GM12878 (cell line): ENCODE data around the gene DOCK2. TPM values are rescaled to one million over a fixed set of nuclear protein-coding genes. Genes with fewer than 3 reads are reported as not detected.

ENCODE experiments used
- ATAC-seq: fragments of 200-7000 bp; cut with Tn5 transposase; 3 replicates; pipeline ENCODE4 v1.9.1; 2020; ENCODE audit warnings: mild to moderate bottlenecking, moderate library complexity
- BruUV-seq: library from RNA; stranded (reverse); fragments of 400-500 nt; replicated peaks from 2 replicates; lab custom pipeline; 2021; lab: Mats Ljungman, UMichigan
- CTCF ChIA-PET: fragments of 300-600 bp; sonication (Branson Sonifier 250); formaldehyde crosslinking; extraction: SDS; loops from one replicate; lab custom pipeline; 2021; ENCODE audit warnings: inconsistent platforms; lab: Yijun Ruan, JAX
- POLR2A ChIA-PET: fragments of 350-600 bp; formaldehyde crosslinking; extraction: SDS; loops from one replicate; lab custom pipeline; 2021; ENCODE audit warnings: inconsistent platforms; lab: Charles Lee
- RAD21 ChIA-PET: fragments of 300-600 bp; sonication (Branson Sonifier 250); formaldehyde crosslinking; loops from one replicate; lab custom pipeline; 2023; ENCODE audit warnings: antibody characterized with exemption; ENCODE audit not compliant: unreplicated experiment; lab: Charles Lee
- SMC1A ChIA-PET: fragments of 300-600 bp; sonication (Branson Sonifier 250); formaldehyde crosslinking; loops from one replicate; lab custom pipeline; 2023; ENCODE audit not compliant: unreplicated experiment, uncharacterized antibody; lab: Charles Lee
- DNase-seq: peaks from one replicate; pipeline ENCODE4 v3.0.0-alpha.2; 2011; ENCODE audit warnings: low read depth, low spot score
- FAIRE-seq: peaks from 3 replicates; lab custom pipeline; 2011; peaks lifted over from hg19 to GRCh38; lab: Jason Lieb, UNC
- H2AFZ ChIP-seq: 2 replicates; pipeline ENCODE4 v1.6.0; 2011; ENCODE audit warnings: low read depth, low read length, control low read depth; ENCODE audit not compliant: control insufficient read depth
- H3K27ac ChIP-seq: 2 replicates; pipeline ENCODE4 v1.5.1; 2011; ENCODE audit warnings: control low read depth; ENCODE audit not compliant: control insufficient read depth, insufficient read depth
- H3K27me3 ChIP-seq, 2 experiments: replicated peaks in 1 of 2; 2 replicates each; pipeline versions ENCODE4 v1.6.0 to v1.6.1; 2011; ENCODE audit warnings: low read length in 1 of 2; ENCODE audit not compliant: control insufficient read depth in 2 of 2, insufficient read depth in 2 of 2
- H3K36me3 ChIP-seq, 2 experiments: 2 replicates each; pipeline ENCODE4 v1.5.1; 2011; ENCODE audit warnings: low read length in 1 of 2; ENCODE audit not compliant: control insufficient read depth in 2 of 2, insufficient read depth in 2 of 2
- H3K4me1 ChIP-seq: 2 replicates; pipeline ENCODE4 v1.6.1; 2011; ENCODE audit warnings: mild to moderate bottlenecking, low read length, moderate library complexity, mixed read lengths; ENCODE audit not compliant: control insufficient read depth, insufficient read depth
- H3K4me2 ChIP-seq: 2 replicates; pipeline ENCODE4 v1.6.0; 2011; ENCODE audit warnings: control low read depth; ENCODE audit not compliant: control insufficient read depth, insufficient read depth
- H3K4me3 ChIP-seq: fragments of 200-600 bp; sonication (generic); 2 replicates; pipeline ENCODE4 v1.5.1; 2016
- H3K79me2 ChIP-seq: 2 replicates; pipeline ENCODE4 v1.6.0; 2011; ENCODE audit warnings: low read length; ENCODE audit not compliant: control insufficient read depth, insufficient read depth
- H3K9ac ChIP-seq: 2 replicates; pipeline ENCODE4 v1.8.0; 2011; ENCODE audit warnings: low read length, control low read depth, mixed read lengths; ENCODE audit not compliant: control insufficient read depth, insufficient read depth
- H3K9me3 ChIP-seq: replicated peaks from 3 replicates; pipeline ENCODE4 v1.5.1; 2011; ENCODE audit warnings: mild to moderate bottlenecking, low read length; ENCODE audit not compliant: control insufficient read depth, insufficient read depth
- H4K20me1 ChIP-seq: 2 replicates; pipeline ENCODE4 v1.6.0; 2011; ENCODE audit not compliant: control insufficient read depth, insufficient read depth
- ASH2L ChIP-seq: fragments of 300-600, 200-600 bp; sonication (generic); IDR thresholded peaks from 2 replicates; pipeline ENCODE4 v1.6.1; 2017; ENCODE audit warnings: low read depth, mild to moderate bottlenecking, borderline replicate concordance
- CHD4 ChIP-seq: fragments of 200-600 bp; sonication (generic); IDR thresholded peaks from 2 replicates; pipeline ENCODE4 v1.6.1; 2016; ENCODE audit warnings: mild to moderate bottlenecking
- DPF2 ChIP-seq: fragments of 450-650 bp; IDR thresholded peaks from 2 replicates; pipeline ENCODE4 v1.6.1; 2017; ENCODE audit warnings: mild to moderate bottlenecking
- EED ChIP-seq: sonication (generic); IDR thresholded peaks from 2 replicates; pipeline ENCODE4 v1.6.1; 2016; ENCODE audit warnings: antibody characterized with exemption, low read depth
- HDAC6 ChIP-seq: fragments of 200-600 bp; sonication (generic); IDR thresholded peaks from one replicate; pipeline ENCODE4 v1.8.0; 2017; ENCODE audit warnings: antibody characterized with exemption; ENCODE audit not compliant: unreplicated experiment
- IKZF2 ChIP-seq, 2 experiments: fragments of 450-650 bp; IDR thresholded peaks; 2 replicates each; pipeline ENCODE4 v1.6.1; 2017; ENCODE audit warnings: mild to moderate bottlenecking in 2 of 2, moderate library complexity in 2 of 2
- MEF2A ChIP-seq: IDR thresholded peaks from 2 replicates; pipeline ENCODE4 v1.6.1; 2011; ENCODE audit warnings: low read depth, mild to moderate bottlenecking, low read length, moderate library complexity; ENCODE audit not compliant: insufficient read depth
- MYC ChIP-seq: IDR thresholded peaks from 2 replicates; pipeline ENCODE4 v1.6.1; 2011; ENCODE audit warnings: mild to moderate bottlenecking, low read length, moderate library complexity, inconsistent platforms; ENCODE audit not compliant: insufficient read depth, insufficient replicate concordance, insufficient read length, severe bottlenecking
- NBN ChIP-seq: fragments of 450-650 bp; IDR thresholded peaks from 2 replicates; pipeline ENCODE4 v1.6.1; 2016
- POU2F2 ChIP-seq: IDR thresholded peaks from 3 replicates; pipeline ENCODE4 v1.6.1; 2011; ENCODE audit warnings: low read depth, mild to moderate bottlenecking, low read length, borderline replicate concordance
- SKIL ChIP-seq: fragments of 450-650 bp; IDR thresholded peaks from 2 replicates; pipeline ENCODE4 v1.6.1; 2017; ENCODE audit warnings: mild to moderate bottlenecking, low read depth, inconsistent platforms; ENCODE audit not compliant: poor library complexity, severe bottlenecking
- SPI1 ChIP-seq: IDR thresholded peaks from 2 replicates; pipeline ENCODE4 v1.6.1; 2011; ENCODE audit warnings: low read depth, mild to moderate bottlenecking, low read length, moderate library complexity, borderline replicate concordance; ENCODE audit not compliant: insufficient read depth
- SREBF2 ChIP-seq: IDR thresholded peaks from 2 replicates; pipeline ENCODE4 v1.6.1; 2012; ENCODE audit warnings: mild to moderate bottlenecking, low read length
- TCF3 ChIP-seq: IDR thresholded peaks from 2 replicates; pipeline ENCODE4 v1.6.1; 2012; ENCODE audit warnings: low read depth, mild to moderate bottlenecking, low read length, borderline replicate concordance; ENCODE audit not compliant: insufficient read depth
- USF1 ChIP-seq: IDR thresholded peaks from 2 replicates; pipeline ENCODE4 v1.6.1; 2011; ENCODE audit warnings: borderline replicate concordance, low read depth, mild to moderate bottlenecking, moderate library complexity, mixed read lengths, low read length; ENCODE audit not compliant: insufficient read depth; ENCODE audit errors: extremely low read length
- WGBS: methylation state at CpG from one replicate; pipeline ENCODE4 v1.1.6; 2016; ENCODE audit warnings: low lambda C conversion rate; ENCODE audit not compliant: insufficient replicate concordance, insufficient coverage; ENCODE audit errors: missing lambda C conversion rate; 5-methylcytosine and 5-hydroxymethylcytosine counted together
- in situ Hi-C: fragments of 300-500 bp; cut with MboI; formaldehyde crosslinking; loops from 9 replicates; pipeline ENCODE4 v1.14.3; 2018; ENCODE audit warnings: mixed read lengths
- intact Hi-C: fragments of 100-400 bp; cut with micrococcal nuclease; formaldehyde crosslinking; loops from one replicate; pipeline ENCODE4 v1.14.2; 2022; ENCODE audit not compliant: unreplicated experiment
- polyA plus RNA-seq, 11 experiments: library from polyadenylated mRNA; depleted of rRNA in 4 of 11; unstranded in 6 of 11; stranded (reverse) in 5 of 11; fragments of >200 nt; fragmentation: Nextera tagmentation in 4 of 11; fragmentation: Illumina TruSeq in 1 of 11; extraction: Ambion mirVana in 4 of 11; extraction: Trizol in 1 of 11; gene quantifications; 1 replicate in 1 of 11; 2 replicates in 10 of 11; pipeline versions ENCODE4 v1.2.1 to v1.2.3, GENCODE V29; 2011 to 2016; ENCODE audit warnings: inconsistent platforms in 2 of 11, missing spikeins in 2 of 11, low read depth in 1 of 11
- total RNA-seq, 4 experiments: library from RNA; depleted of rRNA in 3 of 4; stranded (reverse); fragments of >200 nt in 3 of 4; fragmentation: Illumina TruSeq in 1 of 4; extraction: Trizol in 1 of 4; gene quantifications; 2 replicates each; pipeline versions ENCODE4 v1.2.1 to v1.2.3, GENCODE V29; 2013 to 2021
- TF ChIP-seq, protein P1 (sequence below): fragments of 450-650 bp; IDR thresholded peaks from 2 replicates; pipeline ENCODE4 v1.6.1; 2016; ENCODE audit warnings: mild to moderate bottlenecking

The DOCK2 gene
- total and polyA plus RNA-seq, 10 of the 15 experiments (the other 5 are each of a cell fraction or from before 2014, with no cell fraction given), result 34.2 to 192 (median 118) TPM

- no peak for TF ChIP-seq MYC
- TF ChIP-seq CHD4, result no peak
- no peak for TF ChIP-seq HDAC6
- TF ChIP-seq USF1, result no peak
- peak; percentile 48; the same call in 1 of the 2 replicates for TF ChIP-seq SPI1
- TF ChIP-seq, all 136 proteins: peak for 10
These were observed 64.9 kb downstream of the DOCK2 start (continued) for GRCh38 chr5:169701910-169702451.

DNA sequence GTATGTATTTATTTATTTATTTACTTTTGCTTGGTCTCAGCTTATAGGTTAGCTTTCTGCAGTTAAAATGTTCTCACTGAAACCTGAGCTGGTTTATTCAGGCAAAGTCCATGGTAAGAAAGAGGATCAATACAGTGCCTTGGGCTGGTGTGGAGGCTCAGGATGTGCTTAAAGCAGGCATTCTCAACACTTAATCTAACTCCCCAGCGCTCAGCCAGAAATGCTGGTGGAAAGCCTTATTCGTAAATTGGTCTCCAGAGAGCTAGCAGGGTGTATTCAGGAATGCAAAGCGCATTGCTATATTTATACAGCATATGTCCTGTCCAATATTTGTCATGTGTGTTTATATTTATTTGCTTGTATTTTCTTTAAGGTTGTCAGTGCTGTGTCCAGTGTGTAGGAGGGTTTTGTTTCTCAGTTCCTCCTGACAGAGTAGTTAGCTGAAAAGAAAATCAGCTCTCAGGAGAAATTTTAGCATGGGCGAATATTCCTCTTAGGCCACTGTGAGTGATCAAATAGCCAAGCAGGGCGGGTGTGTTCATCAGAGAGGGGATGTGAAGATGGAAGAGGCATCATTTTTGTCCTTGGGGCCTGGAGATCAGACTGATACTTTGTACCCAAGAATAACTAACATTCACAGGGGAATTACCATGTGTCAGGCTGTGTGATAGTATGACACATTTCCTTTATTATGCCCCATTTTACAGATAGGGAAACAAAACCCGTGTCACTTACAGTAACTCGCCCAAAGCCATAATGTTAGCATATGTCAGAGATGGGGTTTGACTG lies 65.8 kb downstream of the DOCK2 start:
- Histone ChIP-seq H3K4me3 (no peak overlapping the region), H3K27ac (peak overlapping the region; percentile 89), H2AFZ (peak overlapping the region; percentile 34), H3K27me3 (no peaks in the 10 kb centered on the region), H3K9ac (peak overlapping the region; percentile 40; the same call in 1 of the 2 replicates), H3K4me2 (peak overlapping the region; percentile 64), H4K20me1 (no peaks in the 10 kb centered on the region), H3K9me3 (no peaks in the 10 kb centered on the region), H3K4me1 (peaks cover 51% of the 10 kb centered on the region), H3K79me2 (peaks cover 3% of the 10 kb centered on the region; the same call in 1 of the 2 replicates), H3K36me3 (peaks cover 32 to 41% of the 10 kb centered on the region in 2 experiments)
- POLR2A ChIA-PET, result interaction anchor here (0.8 to 1.9 kb wide), 12 partner anchors 13 to 135 kb away, joined by 3 to 10 read pairs (median 4); no protein-coding TSS in a partner anchor
- FAIRE-seq, result no peak
- ATAC-seq, result peak; percentile 88
- CTCF ChIA-PET, result interaction anchor here (0.7 to 3.6 kb wide), 19 partner anchors 13 to 513 kb away, joined by 3 to 73 read pairs (median 4); partner anchors contain the start of gene INSYN2B
- SMC1A ChIA-PET, result interaction anchor here (0.7 to 9.0 kb wide), 25 partner anchors 9 to 397 kb away, joined by 3 to 123 read pairs (median 6); partner anchors contain the start of gene INSYN2B
- peak; percentile 84 for DNase-seq
- RAD21 ChIA-PET, result interaction anchor here (0.6 to 3.5 kb wide), 35 partner anchors 9 to 482 kb away, joined by 3 to 78 read pairs (median 5); partner anchors contain the start of genes INSYN2B and SPDL1
- under 1% methylated on average over 7 of the region's 7 CpGs for WGBS
- no TSS peak for BruUV-seq
- intact Hi-C loops (loop anchor here (1.0 to 10.0 kb wide), 5 partner anchors 60 to 372 kb away; no protein-coding TSS in a partner anchor), in situ Hi-C loops (no loop called here)
- peak; percentile 90 to 95 for TF ChIP-seq IKZF2 (IDR thresholded peaks at IDR 0.05)
- peak; percentile 98 for TF ChIP-seq DPF2
- 0 out of 2 replicates have a peak, but pooled peaks have one; percentile 55 for TF ChIP-seq ASH2L
- TF ChIP-seq POU2F2, result peak; percentile 52; the same call in 2 of the 3 replicates
- TF ChIP-seq, protein P1, sequence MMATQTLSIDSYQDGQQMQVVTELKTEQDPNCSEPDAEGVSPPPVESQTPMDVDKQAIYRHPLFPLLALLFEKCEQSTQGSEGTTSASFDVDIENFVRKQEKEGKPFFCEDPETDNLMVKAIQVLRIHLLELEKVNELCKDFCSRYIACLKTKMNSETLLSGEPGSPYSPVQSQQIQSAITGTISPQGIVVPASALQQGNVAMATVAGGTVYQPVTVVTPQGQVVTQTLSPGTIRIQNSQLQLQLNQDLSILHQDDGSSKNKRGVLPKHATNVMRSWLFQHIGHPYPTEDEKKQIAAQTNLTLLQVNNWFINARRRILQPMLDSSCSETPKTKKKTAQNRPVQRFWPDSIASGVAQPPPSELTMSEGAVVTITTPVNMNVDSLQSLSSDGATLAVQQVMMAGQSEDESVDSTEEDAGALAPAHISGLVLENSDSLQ, result peak; percentile 61
- no peak for TF ChIP-seq SREBF2
- TF ChIP-seq EED, result peak; percentile 77
- TF ChIP-seq CHD4, result no peak
- peak; percentile 78 for TF ChIP-seq SKIL
- peak; percentile 86 for TF ChIP-seq NBN
- peak; percentile 67 for TF ChIP-seq MEF2A
- TF ChIP-seq TCF3, result 0 out of 2 replicates have a peak, but pooled peaks have one; percentile 14
